VCaP (cell line): Measurements from ENCODE around the gene SLC6A16.

Source experiments
- H3K27ac ChIP-seq: fragments of 450-650 bp; 2 replicates; pipeline ENCODE4 v1.5.1; 2017
- TF ChIP-seq, protein P1 (sequence below): fragments of 450-650 bp; conservative IDR thresholded peaks from 2 replicates; pipeline ENCODE4 v1.5.1; 2017; ENCODE audit warnings: mild to moderate bottlenecking, moderate library complexity

The SLC6A16 gene

DNA sequence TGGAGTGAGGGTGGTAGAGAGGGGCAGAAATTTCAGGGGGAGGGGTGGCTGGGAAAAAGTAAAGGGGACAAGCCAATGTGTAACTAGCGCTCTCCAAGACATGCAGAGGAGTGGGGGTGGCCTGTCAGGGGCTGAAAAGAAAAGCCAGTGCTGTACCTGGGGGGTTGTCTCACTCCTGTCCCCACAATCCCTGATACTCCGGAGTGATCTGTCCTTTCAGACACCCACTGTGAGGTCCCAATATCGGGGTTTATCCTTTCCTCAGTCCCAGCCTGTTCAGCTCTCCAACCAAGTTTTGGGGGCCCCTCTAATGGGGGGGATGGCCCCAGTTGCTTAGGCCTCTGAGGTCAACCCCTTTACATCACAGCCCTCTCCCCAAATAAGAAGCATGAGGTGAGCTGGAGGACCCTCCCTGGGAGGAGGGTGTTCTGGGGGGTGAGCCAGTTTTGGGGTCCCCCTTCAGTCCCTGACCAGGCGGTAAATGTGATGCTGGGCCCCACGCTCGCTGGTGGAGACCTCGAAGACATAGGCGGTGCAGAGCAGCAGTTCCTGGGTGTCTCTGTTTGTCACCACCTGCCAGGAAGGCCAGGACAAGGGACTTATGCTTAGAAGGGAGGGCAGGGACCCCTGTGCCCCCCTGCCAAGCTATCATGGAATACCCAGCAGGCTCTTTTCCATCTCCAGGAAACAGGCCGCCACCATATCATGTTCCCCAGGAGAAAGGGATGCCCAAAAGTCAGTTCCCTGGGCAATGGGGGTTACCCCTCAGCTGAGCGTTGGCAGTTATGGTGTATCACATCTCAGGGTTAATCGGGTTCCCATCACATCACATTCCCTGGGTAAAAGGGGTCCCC lies 16.1 kb upstream of the SLC6A16 start:
- peak overlapping the region; percentile 50 for H3K27ac ChIP-seq
- TF ChIP-seq, protein P1, sequence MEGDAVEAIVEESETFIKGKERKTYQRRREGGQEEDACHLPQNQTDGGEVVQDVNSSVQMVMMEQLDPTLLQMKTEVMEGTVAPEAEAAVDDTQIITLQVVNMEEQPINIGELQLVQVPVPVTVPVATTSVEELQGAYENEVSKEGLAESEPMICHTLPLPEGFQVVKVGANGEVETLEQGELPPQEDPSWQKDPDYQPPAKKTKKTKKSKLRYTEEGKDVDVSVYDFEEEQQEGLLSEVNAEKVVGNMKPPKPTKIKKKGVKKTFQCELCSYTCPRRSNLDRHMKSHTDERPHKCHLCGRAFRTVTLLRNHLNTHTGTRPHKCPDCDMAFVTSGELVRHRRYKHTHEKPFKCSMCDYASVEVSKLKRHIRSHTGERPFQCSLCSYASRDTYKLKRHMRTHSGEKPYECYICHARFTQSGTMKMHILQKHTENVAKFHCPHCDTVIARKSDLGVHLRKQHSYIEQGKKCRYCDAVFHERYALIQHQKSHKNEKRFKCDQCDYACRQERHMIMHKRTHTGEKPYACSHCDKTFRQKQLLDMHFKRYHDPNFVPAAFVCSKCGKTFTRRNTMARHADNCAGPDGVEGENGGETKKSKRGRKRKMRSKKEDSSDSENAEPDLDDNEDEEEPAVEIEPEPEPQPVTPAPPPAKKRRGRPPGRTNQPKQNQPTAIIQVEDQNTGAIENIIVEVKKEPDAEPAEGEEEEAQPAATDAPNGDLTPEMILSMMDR: no peak

DNA sequence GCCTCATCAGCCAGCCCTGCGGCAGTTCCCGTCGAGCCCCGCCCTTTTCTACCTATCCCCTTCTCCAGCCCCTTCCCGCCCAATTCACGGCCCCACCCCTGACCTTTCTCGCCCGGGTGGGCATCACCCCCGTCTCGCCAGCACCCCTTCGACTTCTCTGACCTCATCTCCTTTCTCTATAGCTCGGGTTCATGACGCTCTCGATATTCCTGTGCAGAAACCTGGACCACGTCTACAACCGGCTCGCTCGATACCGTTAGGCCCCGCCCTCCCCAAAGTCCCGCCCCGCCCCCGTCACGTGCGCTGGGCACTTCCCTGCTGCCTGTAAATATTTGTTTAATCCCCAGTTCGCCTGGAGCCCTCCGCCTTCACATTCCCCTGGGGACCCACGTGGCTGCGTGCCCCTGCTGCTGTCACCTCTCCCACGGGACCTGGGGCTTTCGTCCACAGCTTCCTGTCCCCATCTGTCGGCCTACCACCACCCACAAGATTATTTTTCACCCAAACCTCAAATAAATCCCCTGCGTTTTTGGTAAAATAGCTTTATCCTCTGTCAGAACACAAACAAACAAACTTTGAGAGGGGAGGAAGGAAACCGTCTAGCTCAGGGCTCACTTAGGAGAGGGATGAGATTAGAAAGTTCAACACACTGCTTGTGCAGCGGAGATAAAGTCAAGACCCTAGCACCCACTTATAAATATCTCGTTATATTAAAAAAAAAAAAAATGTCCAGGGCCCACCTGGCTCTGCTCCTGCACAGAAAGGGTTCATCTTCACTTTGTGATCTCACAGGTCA lies 15.3 kb upstream of the SLC6A16 start:
- TF ChIP-seq, protein P1: no peak
- peak overlapping the region; percentile 50 for H3K27ac ChIP-seq

DNA sequence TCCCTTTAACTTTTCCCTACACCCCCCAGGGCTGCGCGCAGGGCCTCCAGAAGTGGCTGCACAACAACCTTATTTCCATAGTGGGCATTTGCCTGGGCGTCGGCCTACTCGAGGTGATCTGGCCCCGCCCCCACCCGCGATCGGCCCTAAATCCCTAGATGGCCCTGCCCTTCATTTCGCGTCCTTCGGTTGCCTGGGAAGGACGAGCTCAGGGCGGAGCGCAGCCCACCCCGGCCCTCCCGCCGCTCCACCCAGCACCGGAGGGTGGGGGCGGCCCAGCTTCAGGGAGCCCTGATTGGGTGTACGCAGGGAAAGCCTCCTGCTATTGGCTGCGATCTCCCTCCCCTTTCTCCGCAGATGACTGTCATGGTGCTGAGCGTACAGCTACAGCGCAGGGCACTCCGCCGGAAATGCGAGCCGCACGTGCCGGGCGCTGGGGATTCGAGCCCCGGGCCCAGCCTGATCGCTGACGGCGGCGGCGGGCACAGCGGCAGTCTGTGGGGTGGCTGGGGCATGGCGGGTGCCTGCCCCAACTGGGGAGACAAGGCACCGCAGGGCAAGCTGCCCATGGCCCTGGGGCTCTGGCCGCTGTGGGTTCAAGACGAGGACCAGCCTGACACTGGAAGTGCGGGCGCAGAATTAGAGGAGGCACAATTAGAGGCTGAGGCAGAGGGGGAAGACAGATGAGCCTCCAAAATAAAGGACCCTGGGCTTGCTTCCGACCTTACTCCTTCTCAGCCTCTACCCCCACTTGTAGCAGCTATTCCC lies 14.5 kb upstream of the SLC6A16 start:
- TF ChIP-seq, protein P1: no peak
- H3K27ac ChIP-seq: no peak overlapping the region

DNA sequence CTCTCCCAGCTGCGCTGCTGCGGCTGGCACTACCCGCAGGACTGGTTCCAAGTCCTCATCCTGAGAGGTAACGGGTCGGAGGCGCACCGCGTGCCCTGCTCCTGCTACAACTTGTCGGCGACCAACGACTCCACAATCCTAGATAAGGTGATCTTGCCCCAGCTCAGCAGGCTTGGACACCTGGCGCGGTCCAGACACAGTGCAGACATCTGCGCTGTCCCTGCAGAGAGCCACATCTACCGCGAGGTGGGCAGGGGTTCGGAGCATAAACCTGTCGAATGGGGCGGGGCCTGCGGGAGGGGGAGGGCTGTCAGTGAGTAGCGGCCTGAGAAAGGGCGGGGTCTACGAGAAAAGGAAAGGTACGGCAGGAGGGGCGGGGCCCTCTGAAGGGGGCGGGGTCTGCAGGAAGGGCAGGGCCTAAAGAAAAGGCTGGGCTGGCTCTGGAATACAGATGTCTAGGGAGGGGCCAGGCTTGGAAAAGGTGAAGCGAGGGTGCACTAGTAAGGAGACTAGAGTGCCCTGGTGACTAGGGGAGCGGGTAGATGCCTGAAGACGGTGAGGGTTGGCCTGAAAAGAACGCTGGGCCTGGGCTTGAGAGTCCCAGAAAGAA lies 13.8 kb upstream of the SLC6A16 start:
- TF ChIP-seq, protein P1: no peak
- no peak overlapping the region for H3K27ac ChIP-seq

DNA sequence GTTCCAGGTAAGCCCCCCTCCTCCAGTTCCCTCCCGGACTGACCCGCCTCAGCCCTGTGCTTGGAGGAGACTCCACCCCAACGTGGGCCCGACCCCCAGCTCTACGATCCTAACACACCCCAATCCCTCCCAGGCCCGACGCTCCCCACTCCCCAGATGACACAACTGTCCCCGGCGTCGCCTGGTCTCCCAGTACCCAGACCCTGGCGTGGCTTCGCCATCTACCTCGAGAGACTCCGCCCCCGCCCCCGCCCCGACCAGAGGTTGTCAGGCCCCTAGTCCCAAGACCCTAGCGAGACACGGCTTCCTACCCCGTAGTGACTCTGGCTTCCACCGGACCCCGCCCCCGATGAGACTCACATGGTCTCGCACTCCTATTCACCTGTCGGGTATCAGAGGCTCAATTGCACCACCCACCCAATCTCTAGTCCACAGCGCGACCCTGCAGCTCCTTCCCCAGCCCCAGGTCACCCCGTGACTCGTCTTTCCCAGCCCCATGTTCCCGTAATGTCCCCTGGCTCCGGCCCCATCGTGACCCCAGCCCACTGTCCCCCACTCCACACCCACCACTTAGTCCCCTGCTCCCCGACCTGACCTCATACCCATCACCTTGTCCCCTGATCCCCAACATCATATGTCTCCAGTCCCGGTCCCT lies 13.2 kb upstream of the SLC6A16 start:
- TF ChIP-seq, protein P1: no peak

DNA sequence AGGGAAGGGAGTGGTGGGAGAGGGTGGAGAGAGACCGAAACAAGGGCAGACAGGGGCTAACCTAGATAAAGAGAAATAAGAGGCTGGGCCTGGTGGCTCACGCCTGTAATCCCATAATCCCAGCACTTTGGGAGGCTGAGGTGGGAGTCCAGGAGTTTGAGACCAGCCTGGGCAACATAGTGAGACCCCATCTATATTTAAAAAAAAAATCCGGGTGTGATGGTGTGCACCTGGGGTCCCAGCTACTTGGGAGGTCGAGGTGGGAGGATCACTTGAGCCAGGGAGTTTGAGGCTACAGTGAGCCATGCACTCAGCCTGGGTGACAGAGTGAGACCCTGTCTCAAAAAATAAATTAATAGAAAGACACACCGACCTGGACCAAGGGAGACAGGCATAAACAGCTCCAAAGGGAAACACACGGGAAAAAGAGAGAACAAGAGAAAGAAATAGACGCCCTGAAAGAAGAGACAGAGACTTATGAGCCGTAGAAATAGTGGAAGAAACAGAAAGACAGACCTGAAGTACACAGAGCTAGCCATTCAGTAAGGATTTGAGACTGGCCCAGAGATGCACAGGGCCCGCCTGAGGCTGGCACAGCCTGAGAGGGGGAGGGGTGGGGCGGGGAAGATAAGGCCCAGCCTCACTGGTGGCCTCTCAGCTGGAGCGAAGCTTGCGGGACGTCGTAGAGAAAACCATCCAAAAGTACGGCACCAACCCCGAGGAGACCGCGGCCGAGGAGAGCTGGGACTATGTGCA lies 12.5 kb upstream of the SLC6A16 start:
- H3K27ac ChIP-seq: no peak overlapping the region

More for the DNA sequence above, 13.2 kb upstream of the SLC6A16 start:
- H3K27ac ChIP-seq: no peak overlapping the region

More for the DNA sequence above, 12.5 kb upstream of the SLC6A16 start:
- TF ChIP-seq, protein P1: no peak
